HG02623 (cell line): ENCODE measurements around the gene ZBTB16.

Experiments used
- ATAC-seq: cut with Tn5 transposase; IDR thresholded peaks from one replicate; pipeline ENCODE4 v1.9.1; 2021; ENCODE audit warnings: moderate library complexity; ENCODE audit not compliant: unreplicated experiment

Gene ZBTB16

GRCh38 chr11:114083391-114084252 is 24.1 kb downstream of the ZBTB16 start:
- no peak for ATAC-seq

- no peak for ATAC-seq
Measured at GRCh38 chr11:114084414-114084813, 24.9 kb downstream of the ZBTB16 start.

GRCh38 chr11:114085965-114086793 is 26.7 kb downstream of the ZBTB16 start:
- ATAC-seq: no peak

GRCh38 chr11:114087025-114087424 is 27.5 kb downstream of the ZBTB16 start:
- no peak for ATAC-seq

- ATAC-seq: no peak
Measured at GRCh38 chr11:114088216-114088615, 28.7 kb downstream of the ZBTB16 start.

- ATAC-seq: no peak
Measured at GRCh38 chr11:114088836-114089235, 29.3 kb downstream of the ZBTB16 start.

- ATAC-seq: no peak
Measured at GRCh38 chr11:114089748-114090147, 30.2 kb downstream of the ZBTB16 start.

- ATAC-seq: no peak
Measured at GRCh38 chr11:114090225-114090910, 30.9 kb downstream of the ZBTB16 start.

- no peak for ATAC-seq
Measured at GRCh38 chr11:114090976-114091375, 31.5 kb downstream of the ZBTB16 start.

GRCh38 chr11:114091516-114092397 is 32.2 kb downstream of the ZBTB16 start:
- ATAC-seq: no peak

GRCh38 chr11:114092478-114092877 is 33.0 kb downstream of the ZBTB16 start:
- no peak for ATAC-seq

- no peak for ATAC-seq
Measured at GRCh38 chr11:114092953-114093352, 33.4 kb downstream of the ZBTB16 start.

GRCh38 chr11:114094516-114094915 is 35.0 kb downstream of the ZBTB16 start:
- no peak for ATAC-seq

GRCh38 chr11:114095899-114096298 is 36.4 kb downstream of the ZBTB16 start:
- ATAC-seq: no peak

GRCh38 chr11:114097832-114098231 is 38.3 kb downstream of the ZBTB16 start:
- no peak for ATAC-seq

- ATAC-seq: no peak
Measured at GRCh38 chr11:114098927-114099326, 39.4 kb downstream of the ZBTB16 start.

- no peak for ATAC-seq
Measured at GRCh38 chr11:114099392-114100178, 40.1 kb downstream of the ZBTB16 start.

GRCh38 chr11:114102993-114103896 is 43.7 kb downstream of the ZBTB16 start:
- no peak for ATAC-seq

- ATAC-seq: no peak
Measured at GRCh38 chr11:114105611-114106010, 46.1 kb downstream of the ZBTB16 start.
